AG20443 (cell line): ENCODE results near the gene EP400.

Experiments used
- DNase-seq: peaks from one replicate; pipeline ENCODE4 v3.0.0; 2012; ENCODE audit warnings: low spot score, mixed read lengths

Gene EP400

GRCh38 chr12:132123970-132124765, 174.4 kb downstream of the EP400 start:
- no peak for DNase-seq

GRCh38 chr12:132124766-132125425, 175.2 kb downstream of the EP400 start:
- no peak for DNase-seq

GRCh38 chr12:132125736-132126135, 176.0 kb downstream of the EP400 start:
- no peak for DNase-seq

- no peak for DNase-seq
Measured at GRCh38 chr12:132127041-132127440, 177.3 kb downstream of the EP400 start.

GRCh38 chr12:132129007-132129406, 179.3 kb downstream of the EP400 start:
- DNase-seq, result no peak

- DNase-seq, result no peak
Measured at GRCh38 chr12:132130690-132131089, 180.9 kb downstream of the EP400 start.
